RWPE2 (cell line): ENCODE results near the gene STAT5B.
"Not testable (repeated sequence)": the region's sequence is repeated elsewhere in the genome, so short reads cannot be mapped to it uniquely, and the experiment has no call there.

Source experiments
- ATAC-seq: fragments of 200-7000 bp; cut with Tn5 transposase; 3 replicates; pipeline ENCODE4 v1.9.1; 2021; ENCODE audit warnings: low read depth
- DNase-seq: peaks from one replicate; pipeline ENCODE4 v3.0.0-alpha.2; 2020; ENCODE audit warnings: low spot score
- H3K27ac ChIP-seq: fragments of 450-650 bp; 2 replicates; pipeline ENCODE4 v1.5.1; 2017; ENCODE audit warnings: mild to moderate bottlenecking; ENCODE audit not compliant: poor library complexity, severe bottlenecking
- H3K27me3 ChIP-seq: fragments of 250-450 bp; sonication (Bioruptor Pico); 2 replicates; pipeline ENCODE4 v1.5.1; 2021; ENCODE audit warnings: mild to moderate bottlenecking, moderate library complexity; ENCODE audit not compliant: insufficient read depth, poor library complexity, severe bottlenecking
- H3K36me3 ChIP-seq: fragments of 250-450 bp; sonication (Bioruptor Pico); 2 replicates; pipeline ENCODE4 v1.5.1; 2020; ENCODE audit warnings: low read depth, mild to moderate bottlenecking, moderate library complexity
- H3K4me1 ChIP-seq: fragments of 250-450 bp; sonication (Bioruptor Pico); 2 replicates; pipeline ENCODE4 v1.5.1; 2021; ENCODE audit warnings: mild to moderate bottlenecking, moderate library complexity; ENCODE audit not compliant: insufficient read depth, poor library complexity, severe bottlenecking
- H3K4me3 ChIP-seq: fragments of 250-450 bp; sonication (Bioruptor Pico); 2 replicates; pipeline ENCODE4 v1.5.1; 2021; ENCODE audit warnings: mild to moderate bottlenecking, moderate library complexity; ENCODE audit not compliant: severe bottlenecking
- H3K9me3 ChIP-seq: fragments of 250-450 bp; sonication (Bioruptor Pico); 2 replicates; pipeline ENCODE4 v1.5.1; 2021; ENCODE audit warnings: mild to moderate bottlenecking, moderate library complexity; ENCODE audit not compliant: severe bottlenecking
- CTCF ChIP-seq: fragments of 450-650 bp; IDR thresholded peaks from one replicate; pipeline ENCODE4 v1.5.1; 2017; ENCODE audit warnings: mild to moderate bottlenecking, moderate library complexity; ENCODE audit not compliant: poor library complexity, severe bottlenecking

The STAT5B gene

GRCh38 chr17:42240201-42240600 is 36.0 kb downstream of the STAT5B start:
- H3K27me3 ChIP-seq: no peaks in the 10 kb centered on the region
- ATAC-seq: no peak
- no peak for DNase-seq
- TF ChIP-seq CTCF: no peak
- no peaks in the 10 kb centered on the region for H3K9me3 ChIP-seq
- no peaks in the 10 kb centered on the region for H3K36me3 ChIP-seq
- no peak overlapping the region for H3K4me3 ChIP-seq
- no peaks in the 10 kb centered on the region for H3K4me1 ChIP-seq
- H3K27ac ChIP-seq: no peak overlapping the region

- ATAC-seq: not testable (repeated sequence)
Observed at GRCh38 chr17:42239576-42239975, 36.6 kb downstream of the STAT5B start.

GRCh38 chr17:42236760-42237159 is 39.4 kb downstream of the STAT5B start:
- no peak for TF ChIP-seq CTCF
- H3K27ac ChIP-seq: no peak overlapping the region
- H3K4me3 ChIP-seq: no peak overlapping the region
- H3K9me3 ChIP-seq: no peaks in the 10 kb centered on the region
- H3K4me1 ChIP-seq: peaks cover 3% of the 10 kb centered on the region
- no peak for DNase-seq
- no peak for ATAC-seq
- H3K36me3 ChIP-seq: no peaks in the 10 kb centered on the region
- H3K27me3 ChIP-seq: no peaks in the 10 kb centered on the region

More at GRCh38 chr17:42239576-42239975, 36.6 kb downstream of the STAT5B start:
- not testable (repeated sequence) for H3K27me3 ChIP-seq, H3K4me1 ChIP-seq, H3K9me3 ChIP-seq, H3K4me3 ChIP-seq, DNase-seq, H3K36me3 ChIP-seq, H3K27ac ChIP-seq

GRCh38 chr17:42233994-42234393 is 42.2 kb downstream of the STAT5B start:
- H3K36me3 ChIP-seq: no peaks in the 10 kb centered on the region
- no peak for TF ChIP-seq CTCF
- H3K9me3 ChIP-seq: no peaks in the 10 kb centered on the region
- H3K27me3 ChIP-seq: no peaks in the 10 kb centered on the region
- H3K27ac ChIP-seq: no peak overlapping the region
- DNase-seq (no peak), ATAC-seq (no peak)
- peaks cover 3% of the 10 kb centered on the region for H3K4me1 ChIP-seq
- H3K4me3 ChIP-seq: no peak overlapping the region

GRCh38 chr17:42233156-42233555 is 43.0 kb downstream of the STAT5B start:
- ATAC-seq (peak; percentile 79), DNase-seq (no peak)
- Histone ChIP-seq H3K36me3 (no peaks in the 10 kb centered on the region), H3K9me3 (no peaks in the 10 kb centered on the region), H3K4me1 (peaks cover 3% of the 10 kb centered on the region), H3K27me3 (no peaks in the 10 kb centered on the region), H3K27ac (no peak overlapping the region), H3K4me3 (no peak overlapping the region)
- TF ChIP-seq CTCF: no peak

- H3K27me3 ChIP-seq: no peaks in the 10 kb centered on the region
- H3K27ac ChIP-seq: no peak overlapping the region
- H3K4me3 ChIP-seq: no peak overlapping the region
- peaks cover 3% of the 10 kb centered on the region for H3K4me1 ChIP-seq
- ATAC-seq (no peak), DNase-seq (no peak)
- no peaks in the 10 kb centered on the region for H3K9me3 ChIP-seq
- TF ChIP-seq CTCF: no peak
- peaks cover 4% of the 10 kb centered on the region; the same call in 1 of the 2 replicates for H3K36me3 ChIP-seq
Observed at GRCh38 chr17:42230225-42230624, 46.0 kb downstream of the STAT5B start.
